GM19455 (cell line): ENCODE data around the gene DLG5.

Experiments used
- ATAC-seq: cut with Tn5 transposase; IDR thresholded peaks from one replicate; pipeline ENCODE4 v1.9.1; 2021; ENCODE audit not compliant: unreplicated experiment

The DLG5 gene

GRCh38 chr10:77915319-77916105 is 11.0 kb downstream of the DLG5 start:
- no peak for ATAC-seq

GRCh38 chr10:77913090-77913489 is 13.5 kb downstream of the DLG5 start:
- no peak for ATAC-seq

- ATAC-seq = no peak
These were observed 14.0 kb downstream of the DLG5 start for GRCh38 chr10:77912576-77912975.

GRCh38 chr10:77911535-77912123 is 14.9 kb downstream of the DLG5 start:
- ATAC-seq = no peak

GRCh38 chr10:77910524-77911145 is 15.9 kb downstream of the DLG5 start:
- ATAC-seq = no peak

- no peak for ATAC-seq
These were observed 16.7 kb downstream of the DLG5 start for GRCh38 chr10:77909749-77910375.

- ATAC-seq = no peak
These were observed 17.4 kb downstream of the DLG5 start for GRCh38 chr10:77909021-77909748.

GRCh38 chr10:77907900-77908717 is 18.4 kb downstream of the DLG5 start:
- no peak for ATAC-seq

- no peak for ATAC-seq
These were observed 19.1 kb downstream of the DLG5 start for GRCh38 chr10:77907462-77907861.

- no peak for ATAC-seq
These were observed 19.6 kb downstream of the DLG5 start for GRCh38 chr10:77906951-77907421.

GRCh38 chr10:77905781-77906180 is 20.8 kb downstream of the DLG5 start:
- no peak for ATAC-seq

GRCh38 chr10:77905086-77905748 is 21.3 kb downstream of the DLG5 start:
- ATAC-seq = no peak

- ATAC-seq = no peak
These were observed 22.3 kb downstream of the DLG5 start for GRCh38 chr10:77904100-77904840.

GRCh38 chr10:77902159-77902558 is 24.4 kb downstream of the DLG5 start:
- ATAC-seq = no peak

- ATAC-seq = no peak
These were observed 24.8 kb downstream of the DLG5 start for GRCh38 chr10:77901743-77902142.

GRCh38 chr10:77899690-77900089 is 26.9 kb downstream of the DLG5 start:
- no peak for ATAC-seq

- no peak for ATAC-seq
These were observed 27.5 kb downstream of the DLG5 start for GRCh38 chr10:77899080-77899477.

- no peak for ATAC-seq
These were observed 28.1 kb downstream of the DLG5 start for GRCh38 chr10:77898323-77899079.
